ENCODE data around the gene TSEN54.

DNA sequence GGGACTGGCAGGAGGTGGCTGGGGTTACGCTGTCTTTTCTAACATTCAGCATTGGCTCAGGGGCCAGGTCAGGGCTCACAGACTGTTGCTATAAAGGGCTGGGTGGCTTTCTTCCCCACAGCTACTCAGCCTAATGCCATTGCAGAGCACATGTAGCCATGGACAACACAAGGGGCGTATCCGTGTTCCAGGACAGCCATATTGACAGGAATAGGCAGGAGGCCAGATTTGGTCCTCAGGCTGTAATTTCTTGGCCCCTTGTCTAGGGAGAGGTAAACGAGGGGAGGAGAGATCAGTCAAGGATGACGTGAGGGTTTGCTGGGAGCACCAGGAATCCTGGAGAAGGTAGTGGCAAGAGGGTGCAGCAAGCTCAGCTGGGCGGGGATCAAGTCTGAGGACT is 50.1 kb downstream of the TSEN54 start:
- TF ChIP-seq, protein P1, sequence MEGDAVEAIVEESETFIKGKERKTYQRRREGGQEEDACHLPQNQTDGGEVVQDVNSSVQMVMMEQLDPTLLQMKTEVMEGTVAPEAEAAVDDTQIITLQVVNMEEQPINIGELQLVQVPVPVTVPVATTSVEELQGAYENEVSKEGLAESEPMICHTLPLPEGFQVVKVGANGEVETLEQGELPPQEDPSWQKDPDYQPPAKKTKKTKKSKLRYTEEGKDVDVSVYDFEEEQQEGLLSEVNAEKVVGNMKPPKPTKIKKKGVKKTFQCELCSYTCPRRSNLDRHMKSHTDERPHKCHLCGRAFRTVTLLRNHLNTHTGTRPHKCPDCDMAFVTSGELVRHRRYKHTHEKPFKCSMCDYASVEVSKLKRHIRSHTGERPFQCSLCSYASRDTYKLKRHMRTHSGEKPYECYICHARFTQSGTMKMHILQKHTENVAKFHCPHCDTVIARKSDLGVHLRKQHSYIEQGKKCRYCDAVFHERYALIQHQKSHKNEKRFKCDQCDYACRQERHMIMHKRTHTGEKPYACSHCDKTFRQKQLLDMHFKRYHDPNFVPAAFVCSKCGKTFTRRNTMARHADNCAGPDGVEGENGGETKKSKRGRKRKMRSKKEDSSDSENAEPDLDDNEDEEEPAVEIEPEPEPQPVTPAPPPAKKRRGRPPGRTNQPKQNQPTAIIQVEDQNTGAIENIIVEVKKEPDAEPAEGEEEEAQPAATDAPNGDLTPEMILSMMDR (IDR thresholded peaks at IDR 0.05), result no peak
- TF ChIP-seq ZFX (IDR thresholded peaks at IDR 0.05; ENCODE audit: borderline replicate concordance), result no peak

Data from 22Rv1 (cell line).